Activated CD4-positive, alpha-beta T cell treated with anti-CD3 and anti-CD28 coated beads for 36 hours (primary cell): Measurements from ENCODE around the gene AQP5. TPM values are rescaled to one million over a fixed set of nuclear protein-coding genes. Genes with fewer than 3 reads are reported as not detected.

Experiments
- ATAC-seq: fragments of 200-7000 bp; cut with Tn5 transposase; one replicate; pipeline ENCODE4 v1.10.0; 2021; ENCODE audit warnings: mild to moderate bottlenecking, moderate library complexity
- CTCF ChIA-PET: fragments of 350-600 bp; sonication (Branson Sonifier 250); formaldehyde crosslinking; loops from one replicate; lab custom pipeline; 2021; ENCODE audit warnings: antibody characterized with exemption; lab: Charles Lee
- POLR2A ChIA-PET: fragments of 350-600 bp; sonication (Branson Sonifier 250); formaldehyde crosslinking; loops from one replicate; lab custom pipeline; 2021; ENCODE audit warnings: antibody characterized with exemption, inconsistent platforms; lab: Charles Lee
- DNase-seq: peaks from one replicate; pipeline ENCODE4 v3.0.0-alpha.2; 2020
- H3K27ac Mint-ChIP-seq: one replicate; pipeline ENCODE4 v1.8.0; 2021; ENCODE audit warnings: mixed read lengths
- H3K27me3 Mint-ChIP-seq: one replicate; pipeline ENCODE4 v1.8.0; 2021; ENCODE audit warnings: mixed read lengths
- H3K36me3 Mint-ChIP-seq: one replicate; pipeline ENCODE4 v1.8.0; 2021; ENCODE audit warnings: low read depth, mixed read lengths
- H3K4me1 Mint-ChIP-seq: one replicate; pipeline ENCODE4 v1.8.0; 2021; ENCODE audit warnings: mixed read lengths
- H3K4me3 Mint-ChIP-seq: one replicate; pipeline ENCODE4 v1.8.0; 2021; ENCODE audit warnings: mild to moderate bottlenecking, moderate library complexity, mixed read lengths
- H3K9me3 Mint-ChIP-seq: one replicate; pipeline ENCODE4 v1.8.0; 2021; ENCODE audit warnings: low read depth, mixed read lengths
- intact Hi-C, 2 experiments: fragments of 100-400 bp; cut with DNase I in 1 of 2; cut with micrococcal nuclease in 1 of 2; formaldehyde crosslinking; loops; one replicate each; pipeline versions ENCODE4 v1.14.2 to v1.15.1; 2022 to 2024; cut with DNase I, micrococcal nuclease
- total RNA-seq, 2 experiments: library from RNA; stranded (reverse); gene quantifications; one replicate each; pipeline ENCODE4 v1.2.3, GENCODE V29; 2021

Gene AQP5
- total RNA-seq, 2 experiments from 2014 or later, result not detected

- H3K9me3 Mint-ChIP-seq, result no peaks in the 10 kb centered on the region
- H3K4me1 Mint-ChIP-seq, result peaks cover 5% of the 10 kb centered on the region
- CTCF ChIA-PET, result interaction anchor here (0.8 to 1.8 kb wide), 4 partner anchors 17 to 108 kb away, joined by 3 to 7 read pairs (median 5); no protein-coding TSS in a partner anchor
- POLR2A ChIA-PET, result no interaction called here
- H3K27me3 Mint-ChIP-seq, result peaks cover 60% of the 10 kb centered on the region
- no peak overlapping the region for H3K4me3 Mint-ChIP-seq
- DNase-seq (no peak), ATAC-seq (no peak)
- intact Hi-C loops, result no loop called here
- H3K27ac Mint-ChIP-seq, result no peak overlapping the region
- no peaks in the 10 kb centered on the region for H3K36me3 Mint-ChIP-seq
Measured at GRCh38 chr12:49961993-49962764, 507 bp downstream of the AQP5 start.

GRCh38 chr12:49962861-49963765 is 1.4 kb downstream of the AQP5 start:
- no peak for ATAC-seq
- no peak overlapping the region for H3K27ac Mint-ChIP-seq
- no peaks in the 10 kb centered on the region for H3K9me3 Mint-ChIP-seq
- POLR2A ChIA-PET, result no interaction called here
- no peaks in the 10 kb centered on the region for H3K36me3 Mint-ChIP-seq
- intact Hi-C loops, result no loop called here
- CTCF ChIA-PET, result interaction anchor here (0.6 to 1.8 kb wide), 9 partner anchors 15 to 125 kb away, joined by 3 to 7 read pairs (median 3); no protein-coding TSS in a partner anchor
- H3K4me1 Mint-ChIP-seq, result peaks cover 5% of the 10 kb centered on the region
- DNase-seq, result no peak
- H3K27me3 Mint-ChIP-seq, result peaks cover 53% of the 10 kb centered on the region
- no peak overlapping the region for H3K4me3 Mint-ChIP-seq

GRCh38 chr12:49963976-49964815 is 2.5 kb downstream of the AQP5 start:
- H3K4me1 Mint-ChIP-seq, result peaks cover 5% of the 10 kb centered on the region
- ChIA-PET CTCF (interaction anchor here (0.9 to 7.1 kb wide), 10 partner anchors 14 to 124 kb away, joined by 3 to 125 read pairs (median 4); no protein-coding TSS in a partner anchor), POLR2A (no interaction called here)
- no peaks in the 10 kb centered on the region for H3K9me3 Mint-ChIP-seq
- ATAC-seq, result no peak
- H3K27me3 Mint-ChIP-seq, result peaks cover 48% of the 10 kb centered on the region
- H3K4me3 Mint-ChIP-seq, result no peak overlapping the region
- intact Hi-C loops, result no loop called here
- no peak overlapping the region for H3K27ac Mint-ChIP-seq
- H3K36me3 Mint-ChIP-seq, result no peaks in the 10 kb centered on the region
- DNase-seq, result no peak

- no peak for ATAC-seq
- Mint-ChIP-seq H3K9me3 (no peaks in the 10 kb centered on the region), H3K4me1 (peaks cover 5% of the 10 kb centered on the region), H3K4me3 (no peak overlapping the region), H3K27me3 (peaks cover 42% of the 10 kb centered on the region), H3K36me3 (no peaks in the 10 kb centered on the region), H3K27ac (no peak overlapping the region)
- CTCF ChIA-PET, result interaction anchor here (0.9 to 7.1 kb wide), 9 partner anchors 18 to 113 kb away, joined by 3 to 125 read pairs (median 36); no protein-coding TSS in a partner anchor
- DNase-seq, result no peak
- POLR2A ChIA-PET, result no interaction called here
- intact Hi-C loops, result no loop called here
Measured at GRCh38 chr12:49964849-49965624, 3.4 kb downstream of the AQP5 start.

- ChIA-PET POLR2A (no interaction called here), CTCF (interaction anchor here (0.5 to 7.1 kb wide), 26 partner anchors 10 to 672 kb away, joined by 3 to 125 read pairs (median 11); partner anchors contain the start of genes COX14 and RACGAP1)
- Mint-ChIP-seq H3K4me3 (no peak overlapping the region), H3K27me3 (peaks cover 34% of the 10 kb centered on the region), H3K4me1 (no peaks in the 10 kb centered on the region), H3K9me3 (no peaks in the 10 kb centered on the region), H3K27ac (no peak overlapping the region), H3K36me3 (no peaks in the 10 kb centered on the region)
- intact Hi-C loops, result loop anchor here in 1 of 2 experiments (2.0 kb wide), 1 partner anchor 99 kb away; no protein-coding TSS in a partner anchor
- DNase-seq (no peak), ATAC-seq (no peak)
Measured at GRCh38 chr12:49965836-49966235, 4.2 kb downstream of the AQP5 start.

- no peaks in the 10 kb centered on the region for H3K9me3 Mint-ChIP-seq
- no peak overlapping the region for H3K4me3 Mint-ChIP-seq
- DNase-seq (no peak), ATAC-seq (no peak)
- peaks cover 34% of the 10 kb centered on the region for H3K27me3 Mint-ChIP-seq
- POLR2A ChIA-PET, result interaction anchor here (1.1 kb wide), 1 partner anchor 145 kb away, joined by 3 read pairs; the partner anchor contains the start of gene COX14
- no peaks in the 10 kb centered on the region for H3K4me1 Mint-ChIP-seq
- no peaks in the 10 kb centered on the region for H3K36me3 Mint-ChIP-seq
- intact Hi-C loops, result loop anchor here (1.0 to 2.0 kb wide), 6 partner anchors 21 to 104 kb away; no protein-coding TSS in a partner anchor
- CTCF ChIA-PET, result interaction anchor here (0.5 to 7.1 kb wide), 50 partner anchors 8 to 673 kb away, joined by 3 to 125 read pairs (median 6); partner anchors contain the start of genes AQP2, COX14, RACGAP1 and SMARCD1
- no peak overlapping the region for H3K27ac Mint-ChIP-seq
Measured at GRCh38 chr12:49966511-49967041, 4.9 kb downstream of the AQP5 start.

- peak overlapping the region; percentile 34 for H3K4me3 Mint-ChIP-seq
- ATAC-seq (peak; percentile 92), DNase-seq (peak; percentile 97)
- ChIA-PET POLR2A (interaction anchor here (0.6 to 1.1 kb wide), 2 partner anchors 26 to 144 kb away, joined by 3 read pairs; partner anchors contain the start of gene COX14), CTCF (interaction anchor here (0.6 to 7.1 kb wide), 74 partner anchors 9 to 773 kb away, joined by 3 to 125 read pairs (median 4); partner anchors contain the start of genes AQP2, COX14, RACGAP1 and SMARCD1)
- peaks cover 32% of the 10 kb centered on the region for H3K27me3 Mint-ChIP-seq
- no peaks in the 10 kb centered on the region for H3K4me1 Mint-ChIP-seq
- no peaks in the 10 kb centered on the region for H3K9me3 Mint-ChIP-seq
- no peaks in the 10 kb centered on the region for H3K36me3 Mint-ChIP-seq
- no peak overlapping the region for H3K27ac Mint-ChIP-seq
- intact Hi-C loops, result loop anchor here (1.0 to 2.0 kb wide), 6 partner anchors 22 to 103 kb away; no protein-coding TSS in a partner anchor
Measured at GRCh38 chr12:49967042-49967776, 5.5 kb downstream of the AQP5 start.

GRCh38 chr12:49967777-49968250 is 6.1 kb downstream of the AQP5 start:
- peaks cover 28% of the 10 kb centered on the region for H3K27me3 Mint-ChIP-seq
- ATAC-seq (peak; percentile 17), DNase-seq (no peak)
- no peaks in the 10 kb centered on the region for H3K9me3 Mint-ChIP-seq
- no peak overlapping the region for H3K4me3 Mint-ChIP-seq
- CTCF ChIA-PET, result interaction anchor here (0.6 to 7.1 kb wide), 60 partner anchors 8 to 773 kb away, joined by 3 to 125 read pairs (median 5); partner anchors contain the start of genes AQP2, COX14, RACGAP1 and SMARCD1
- H3K4me1 Mint-ChIP-seq, result no peaks in the 10 kb centered on the region
- no peak overlapping the region for H3K27ac Mint-ChIP-seq
- no peaks in the 10 kb centered on the region for H3K36me3 Mint-ChIP-seq
- intact Hi-C loops, result loop anchor here (1.0 to 2.0 kb wide), 6 partner anchors 23 to 102 kb away; no protein-coding TSS in a partner anchor
- POLR2A ChIA-PET, result interaction anchor here (0.6 kb wide), 1 partner anchor 25 kb away, joined by 3 read pairs; no protein-coding TSS in a partner anchor

GRCh38 chr12:49968471-49968870 is 6.8 kb downstream of the AQP5 start:
- ChIA-PET POLR2A (no interaction called here), CTCF (interaction anchor here (0.7 to 7.1 kb wide), 20 partner anchors 13 to 143 kb away, joined by 3 to 125 read pairs (median 6); partner anchors contain the start of genes COX14 and SMARCD1)
- intact Hi-C loops, result no loop called here
- Mint-ChIP-seq H3K27ac (no peak overlapping the region), H3K27me3 (peaks cover 24% of the 10 kb centered on the region), H3K36me3 (no peaks in the 10 kb centered on the region), H3K4me1 (no peaks in the 10 kb centered on the region), H3K4me3 (no peak overlapping the region), H3K9me3 (no peaks in the 10 kb centered on the region)
- ATAC-seq (no peak), DNase-seq (no peak)
